ENCODE data around the gene LTV1. TPM values are rescaled to one million over a fixed set of nuclear protein-coding genes. Genes with fewer than 3 reads are reported as not detected.

The LTV1 gene
- total and polyA plus RNA-seq, 2 of the 4 experiments (the other 2 are of a cell fraction) = 11.1 to 19.0 TPM

GRCh38 chr6:143822584-143823024 lies 20.5 kb upstream of the LTV1 start:
- Histone ChIP-seq H3K14ac (replicated peaks; ENCODE audit: low read depth, low read length) (0 out of 2 replicates have a peak overlapping the region, but pooled peaks have one; percentile 22), H2BK120ac (ENCODE audit: low read depth, low read length) (no peak overlapping the region), H3K27me3 (ENCODE audit: control insufficient read depth, insufficient read depth, low read length) (no peaks in the 10 kb centered on the region), H3K4ac (ENCODE audit: low read depth, low read length) (no peak overlapping the region), H2AK9ac (replicated peaks; ENCODE audit: low read depth, low read length, poor library complexity) (no peak overlapping the region), H3K4me2 (ENCODE audit: low read depth, low read length) (no peak overlapping the region; the same call in 1 of the 2 replicates), H3K36me3 (ENCODE audit: control insufficient read depth, insufficient read depth, low read length) (peaks cover 16% of the 10 kb centered on the region), H2BK5ac (ENCODE audit: low read depth, low read length, poor library complexity, severe bottlenecking) (no peak overlapping the region), H2AFZ (replicated peaks; ENCODE audit: low read length, poor library complexity) (no peak overlapping the region), H3K79me1 (ENCODE audit: low read depth in 1 of 2, low read length in 2 of 2) (peaks cover 0 to 13% of the 10 kb centered on the region in 2 experiments; a peak in 3 of 4 replicates), H3K27ac (ENCODE audit: insufficient read depth, low read length) (no peak overlapping the region), H4K5ac (ENCODE audit: low read depth, low read length) (no peak overlapping the region), H2BK20ac (ENCODE audit: low read depth, low read length) (no peak overlapping the region), H3K56ac (ENCODE audit: extremely low read depth, insufficient read depth, low read length) (no peak overlapping the region), H2AK5ac (ENCODE audit: low read depth, low read length) (no peak overlapping the region), H3K23ac (ENCODE audit: low read depth, low read length) (0 out of 2 replicates have a peak overlapping the region, but pooled peaks have one; percentile 14), H3K4me3 (ENCODE audit: insufficient read depth, low read depth, low read length) (no peak overlapping the region), H3K18ac (ENCODE audit: low read depth, low read length) (no peak overlapping the region), H3K9me3 (ENCODE audit: control insufficient read depth, insufficient read depth, low read length) (no peaks in the 10 kb centered on the region), H4K20me1 (ENCODE audit: insufficient read depth, low read length) (no peaks in the 10 kb centered on the region), H3K9me1 (ENCODE audit: insufficient read depth, low read length) (peaks cover 9% of the 10 kb centered on the region), H4K8ac (ENCODE audit: low read depth in 2 of 2, low read length in 2 of 2) (0 out of 4 replicates have a peak overlapping the region, but pooled peaks of 1 of the 2 experiments have one; percentile 34), H4K91ac (ENCODE audit: insufficient read depth, low read depth, low read length) (no peak overlapping the region; the same call in 1 of the 2 replicates), H2BK15ac (ENCODE audit: low read depth, low read length) (no peak overlapping the region), H3K4me1 (ENCODE audit: control insufficient read depth, insufficient read depth, low read length) (peaks cover 8% of the 10 kb centered on the region), H3K9ac (ENCODE audit: low read depth, low read length) (no peak overlapping the region)
- dilution Hi-C loops (cut with HindIII; ENCODE audit: low sequenced_read_pairs, unreplicated experiment) = no loop called here
- TF ChIP-seq USF2 (IDR thresholded peaks at IDR 0.05; ENCODE audit: low read depth, low read length) = no peak
- in situ Hi-C loops (cut with MboI; ENCODE audit: low sequenced_read_pairs) = no loop called here
- ATAC-seq (ENCODE audit: low read depth) (peak; percentile 49), DNase-seq (peak; percentile 35)
- ChIA-PET POLR2A (ENCODE audit: unreplicated experiment) (no interaction called here), CTCF (interaction anchor here (0.9 kb wide), 1 partner anchor 13 kb away, joined by 3 read pairs; no protein-coding TSS in a partner anchor)
- intact Hi-C loops (cut with micrococcal nuclease) = no loop called here
- WGBS, 2 experiments (ENCODE audit: extremely low coverage in 2 of 2, insufficient read length in 1 of 2) = 48% methylated on average over 2 of the region's 3 CpGs; no CpG with 5 or more reads in 1 of the 2 experiments
- no TSS peak for BruUV-seq (replicated peaks)

Data from IMR-90 (cell line).